Amniotic epithelial cell (primary cell): ENCODE measurements around the gene CNOT9.
"Not testable (repeated sequence)": the region's sequence is repeated elsewhere in the genome, so short reads cannot be mapped to it uniquely, and the experiment has no call there.

Experiments
- DNase-seq: peaks from one replicate; pipeline ENCODE4 v3.0.0-alpha.2; 2010; ENCODE audit warnings: low read depth

CNOT9 gene

GRCh38 chr2:218568190-218569037 lies at the start of gene CNOT9, which contains the start of gene USP37:
CNOT9 (plus strand) TSS chr2:218568839; CDS start chr2:218568955, 116 bp downstream.
USP37 (minus strand) TSS chr2:218568351; CDS start chr2:218558653, 9,698 bp downstream.
- peak; percentile 96 for DNase-seq

GRCh38 chr2:218518876-218519275 lies 49.8 kb upstream of the CNOT9 start:
- no peak for DNase-seq

GRCh38 chr2:218523651-218524050 lies 45.0 kb upstream of the CNOT9 start:
- no peak for DNase-seq

GRCh38 chr2:218528409-218528808 lies 40.2 kb upstream of the CNOT9 start:
- not testable (repeated sequence) for DNase-seq

GRCh38 chr2:218529990-218530389 lies 38.6 kb upstream of the CNOT9 start:
- no peak for DNase-seq

GRCh38 chr2:218536804-218537494 lies 31.7 kb upstream of the CNOT9 start:
- DNase-seq = peak; percentile 10

GRCh38 chr2:218540015-218540414 lies 28.6 kb upstream of the CNOT9 start:
- DNase-seq = peak; percentile 44

GRCh38 chr2:218546012-218546411 lies 22.6 kb upstream of the CNOT9 start:
- no peak for DNase-seq

GRCh38 chr2:218547511-218547910 lies 21.1 kb upstream of the CNOT9 start:
- DNase-seq = no peak

- DNase-seq = no peak
Measured at GRCh38 chr2:218547978-218548377, 20.7 kb upstream of the CNOT9 start.

GRCh38 chr2:218554225-218554624 lies 14.4 kb upstream of the CNOT9 start:
- not testable (repeated sequence) for DNase-seq

GRCh38 chr2:218555527-218555926 lies 13.1 kb upstream of the CNOT9 start:
- no peak for DNase-seq

GRCh38 chr2:218557941-218558340 lies 10.7 kb upstream of the CNOT9 start:
- no peak for DNase-seq

- DNase-seq = no peak
Measured at GRCh38 chr2:218558986-218559385, 9.7 kb upstream of the CNOT9 start.

GRCh38 chr2:218564056-218564455 lies 4.6 kb upstream of the CNOT9 start:
- DNase-seq = peak; percentile 28

GRCh38 chr2:218566296-218566695 lies 2.3 kb upstream of the CNOT9 start:
- DNase-seq = no peak

- no peak for DNase-seq
Measured at GRCh38 chr2:218567797-218568189, 846 bp upstream of the CNOT9 start.

- peak; percentile 65 for DNase-seq
Measured at GRCh38 chr2:218569038-218569431, 396 bp downstream of the CNOT9 start.

- peak; percentile 65 for DNase-seq
Measured at GRCh38 chr2:218569661-218570500, 1.2 kb downstream of the CNOT9 start.

- peak; percentile 9 for DNase-seq
Measured at GRCh38 chr2:218570850-218571249, 2.2 kb downstream of the CNOT9 start.

GRCh38 chr2:218576854-218577253 lies 8.2 kb downstream of the CNOT9 start:
- DNase-seq = no peak
